GM12878 (cell line): ENCODE results near the gene SERTAD1.

Experiments used
- ATF3 ChIP-seq: IDR thresholded peaks from 2 replicates; pipeline ENCODE4 v1.6.1; 2011; ENCODE audit warnings: low read depth, mild to moderate bottlenecking, low read length, moderate library complexity, borderline replicate concordance; ENCODE audit errors: extremely low read depth
- CTCF ChIP-seq, 3 experiments: IDR thresholded peaks in 2 of 3; conservative IDR thresholded peaks in 1 of 3; 2 replicates each; pipeline ENCODE4 v1.5.1; 2011; ENCODE audit warnings: low read depth in 3 of 3, low read length in 3 of 3, mild to moderate bottlenecking in 3 of 3, control low read depth in 2 of 3, moderate library complexity in 2 of 3, inconsistent platforms in 1 of 3, mixed read lengths in 1 of 3; ENCODE audit not compliant: control insufficient read depth in 2 of 3, insufficient read depth in 1 of 3; ENCODE audit errors: extremely low read depth in 1 of 3
- NFIC ChIP-seq: IDR thresholded peaks from 2 replicates; pipeline ENCODE4 v1.6.1; 2012; ENCODE audit warnings: low read depth, mild to moderate bottlenecking, inconsistent platforms, low read length, moderate library complexity
- NFYA ChIP-seq: IDR thresholded peaks from 2 replicates; pipeline ENCODE4 v1.6.1; 2011; ENCODE audit warnings: low read depth, mild to moderate bottlenecking, low read length, improper control_type of control experiment, borderline replicate concordance
- NRF1 ChIP-seq: conservative IDR thresholded peaks from 2 replicates; pipeline ENCODE4 v1.6.1; 2011; ENCODE audit warnings: mild to moderate bottlenecking, low read depth, low read length, improper control_type of control experiment
- POLR2A ChIP-seq: IDR thresholded peaks from 2 replicates; pipeline ENCODE4 v1.6.1; 2011; ENCODE audit warnings: low read depth, mild to moderate bottlenecking, low read length
- RFX5 ChIP-seq: IDR thresholded peaks from 2 replicates; pipeline ENCODE4 v1.6.1; 2011; ENCODE audit warnings: low read depth, low read length, improper control_type of control experiment
- TAF1 ChIP-seq: IDR thresholded peaks from 2 replicates; pipeline ENCODE4 v1.6.1; 2011; ENCODE audit warnings: mild to moderate bottlenecking, low read depth, low read length, borderline replicate concordance
- ZNF24 ChIP-seq: fragments of 450-650 bp; IDR thresholded peaks from 2 replicates; pipeline ENCODE4 v1.6.1; 2017; ENCODE audit warnings: antibody characterized with exemption, mild to moderate bottlenecking
- TF ChIP-seq, protein P1 (sequence below): fragments of 450-650 bp; IDR thresholded peaks from 2 replicates; pipeline ENCODE4 v1.6.1; 2017; ENCODE audit warnings: mild to moderate bottlenecking, low read depth, inconsistent platforms; ENCODE audit not compliant: poor library complexity, severe bottlenecking

DNA sequence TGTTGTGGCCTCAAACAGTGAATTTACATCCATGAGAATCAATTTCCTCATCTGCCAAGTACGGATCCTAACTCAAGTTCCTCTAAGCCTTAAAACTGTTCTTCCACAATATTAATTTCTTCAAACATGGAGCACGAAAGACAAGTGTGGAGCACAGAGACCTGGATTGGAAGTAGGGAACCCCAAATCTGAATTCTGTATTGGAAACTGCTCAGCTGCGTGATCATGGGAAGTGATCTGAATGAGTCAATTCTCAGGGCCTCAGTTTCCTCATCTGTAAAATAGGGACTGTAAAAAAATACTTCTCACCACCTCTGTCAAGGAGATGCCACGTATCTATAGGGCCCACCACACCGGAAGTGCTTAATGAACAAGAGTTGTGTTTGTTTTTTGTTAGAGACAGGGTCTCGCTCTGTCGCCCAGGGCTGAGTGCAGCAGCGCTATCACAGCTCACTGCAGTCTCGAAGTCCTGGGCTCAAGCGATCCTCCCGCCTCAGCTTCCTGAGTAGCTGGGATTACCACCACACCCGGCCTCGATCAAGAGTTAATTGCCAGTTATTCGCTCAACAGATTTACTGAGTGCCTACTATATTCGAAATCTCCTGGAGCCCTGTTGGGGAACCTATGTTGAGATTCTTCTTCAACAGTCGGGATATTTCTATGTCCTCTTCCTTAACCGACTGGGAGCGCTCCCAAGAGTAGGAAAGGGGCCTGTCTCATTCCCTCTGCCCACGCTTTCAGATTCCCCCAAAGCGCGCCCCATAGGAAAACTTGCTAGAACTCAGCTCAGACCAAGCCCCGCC lies 16.7 kb upstream of the SERTAD1 start:
- TF ChIP-seq NFIC (no peak), TAF1 (no peak), CTCF (IDR thresholded peaks at IDR 0.05 in 2 of 3, conservative IDR thresholded peaks at IDR 0.05 in 1 of 3; ENCODE audit: control insufficient read depth in 2 of 3, extremely low read depth in 1 of 3, insufficient read depth in 1 of 3, low read depth in 3 of 3, low read length in 3 of 3) (no peak), RFX5 (no peak), NRF1 (no peak), ZNF24 (no peak), NFYA (no peak), POLR2A (no peak), ATF3 (no peak)
- TF ChIP-seq, protein P1, sequence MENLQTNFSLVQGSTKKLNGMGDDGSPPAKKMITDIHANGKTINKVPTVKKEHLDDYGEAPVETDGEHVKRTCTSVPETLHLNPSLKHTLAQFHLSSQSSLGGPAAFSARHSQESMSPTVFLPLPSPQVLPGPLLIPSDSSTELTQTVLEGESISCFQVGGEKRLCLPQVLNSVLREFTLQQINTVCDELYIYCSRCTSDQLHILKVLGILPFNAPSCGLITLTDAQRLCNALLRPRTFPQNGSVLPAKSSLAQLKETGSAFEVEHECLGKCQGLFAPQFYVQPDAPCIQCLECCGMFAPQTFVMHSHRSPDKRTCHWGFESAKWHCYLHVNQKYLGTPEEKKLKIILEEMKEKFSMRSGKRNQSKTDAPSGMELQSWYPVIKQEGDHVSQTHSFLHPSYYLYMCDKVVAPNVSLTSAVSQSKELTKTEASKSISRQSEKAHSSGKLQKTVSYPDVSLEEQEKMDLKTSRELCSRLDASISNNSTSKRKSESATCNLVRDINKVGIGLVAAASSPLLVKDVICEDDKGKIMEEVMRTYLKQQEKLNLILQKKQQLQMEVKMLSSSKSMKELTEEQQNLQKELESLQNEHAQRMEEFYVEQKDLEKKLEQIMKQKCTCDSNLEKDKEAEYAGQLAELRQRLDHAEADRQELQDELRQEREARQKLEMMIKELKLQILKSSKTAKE: no peak
